ENCODE measurements around the gene DNAJC22. TPM values are rescaled to one million over a fixed set of nuclear protein-coding genes. Genes with fewer than 3 reads are reported as not detected.

The DNAJC22 gene
- total RNA-seq, 1 experiment from 2014 or later: not detected

GRCh38 chr12:49388682-49389386 is 42.1 kb downstream of the DNAJC22 start:
- Histone ChIP-seq H3K79me2 (ENCODE audit: low read length) (peaks cover 98% of the 10 kb centered on the region), H2AFZ (ENCODE audit: low read length) (no peak overlapping the region)
- DNase-seq: no peak

GRCh38 chr12:49389387-49389703 is 42.7 kb downstream of the DNAJC22 start:
- Histone ChIP-seq H3K27ac (ENCODE audit: low read length) (no peak overlapping the region), H3K9me3 (ENCODE audit: low read length) (no peaks in the 10 kb centered on the region), H4K20me1 (ENCODE audit: insufficient read depth, low read depth, low read length) (no peaks in the 10 kb centered on the region; the same call in 1 of the 2 replicates), H3K79me2 (ENCODE audit: low read length) (peaks cover 98% of the 10 kb centered on the region), H3K4me3 (ENCODE audit: low read length) (no peak overlapping the region), H3K9ac (ENCODE audit: low read length) (no peak overlapping the region), H3K27me3 (ENCODE audit: low read length) (no peaks in the 10 kb centered on the region), H2AFZ (ENCODE audit: low read length) (no peak overlapping the region), H3K36me3 (ENCODE audit: insufficient read depth, low read length) (peaks cover 15% of the 10 kb centered on the region), H3K4me2 (ENCODE audit: low read depth, low read length, poor library complexity, severe bottlenecking) (no peak overlapping the region), H3K4me1 (ENCODE audit: low read length) (no peaks in the 10 kb centered on the region), H3K9me2 (replicated peaks; ENCODE audit: insufficient read depth, low read length) (no peaks in the 10 kb centered on the region)
- no peak for DNase-seq

More at GRCh38 chr12:49388682-49389386, 42.1 kb downstream of the DNAJC22 start:
- Histone ChIP-seq H3K27ac (ENCODE audit: low read length) (no peak overlapping the region), H3K36me3 (ENCODE audit: insufficient read depth, low read length) (peaks cover 19% of the 10 kb centered on the region), H3K4me3 (ENCODE audit: low read length) (no peak overlapping the region), H3K9me3 (ENCODE audit: low read length) (no peaks in the 10 kb centered on the region), H3K9ac (ENCODE audit: low read length) (no peak overlapping the region), H4K20me1 (ENCODE audit: insufficient read depth, low read depth, low read length) (no peaks in the 10 kb centered on the region; the same call in 1 of the 2 replicates), H3K27me3 (ENCODE audit: low read length) (no peaks in the 10 kb centered on the region), H3K4me1 (ENCODE audit: low read length) (no peaks in the 10 kb centered on the region), H3K9me2 (replicated peaks; ENCODE audit: insufficient read depth, low read length) (no peaks in the 10 kb centered on the region), H3K4me2 (ENCODE audit: low read depth, low read length, poor library complexity, severe bottlenecking) (no peak overlapping the region)

GRCh38 chr12:49397000-49397399 is 50.3 kb downstream of the DNAJC22 start:
- Histone ChIP-seq H3K4me3 (ENCODE audit: low read length) (no peak overlapping the region), H3K27ac (ENCODE audit: low read length) (no peak overlapping the region), H3K9ac (ENCODE audit: low read length) (no peak overlapping the region), H3K79me2 (ENCODE audit: low read length) (peaks cover 98% of the 10 kb centered on the region), H3K4me1 (ENCODE audit: low read length) (peaks cover 28% of the 10 kb centered on the region), H3K9me2 (replicated peaks; ENCODE audit: insufficient read depth, low read length) (no peaks in the 10 kb centered on the region), H3K27me3 (ENCODE audit: low read length) (no peaks in the 10 kb centered on the region), H3K9me3 (ENCODE audit: low read length) (no peaks in the 10 kb centered on the region), H3K4me2 (ENCODE audit: low read depth, low read length, poor library complexity, severe bottlenecking) (no peak overlapping the region), H3K36me3 (ENCODE audit: insufficient read depth, low read length) (no peaks in the 10 kb centered on the region), H4K20me1 (ENCODE audit: insufficient read depth, low read depth, low read length) (no peaks in the 10 kb centered on the region), H2AFZ (ENCODE audit: low read length) (no peak overlapping the region)
- DNase-seq: no peak

- H3K4me1 ChIP-seq (ENCODE audit: low read length): peaks cover 60% of the 10 kb centered on the region
- no peak overlapping the region for H3K4me3 ChIP-seq (ENCODE audit: low read length)
- no peaks in the 10 kb centered on the region for H4K20me1 ChIP-seq (ENCODE audit: insufficient read depth, low read depth, low read length)
- H2AFZ ChIP-seq (ENCODE audit: low read length): no peak overlapping the region
- no peak overlapping the region for H3K9ac ChIP-seq (ENCODE audit: low read length)
- H3K27ac ChIP-seq (ENCODE audit: low read length): peak overlapping the region; percentile 23
- H3K4me2 ChIP-seq (ENCODE audit: low read depth, low read length, poor library complexity, severe bottlenecking): no peak overlapping the region
- no peaks in the 10 kb centered on the region for H3K36me3 ChIP-seq (ENCODE audit: insufficient read depth, low read length)
- H3K9me3 ChIP-seq (ENCODE audit: low read length): no peaks in the 10 kb centered on the region
- DNase-seq: no peak
- no peaks in the 10 kb centered on the region for H3K27me3 ChIP-seq (ENCODE audit: low read length)
- H3K9me2 ChIP-seq (replicated peaks; ENCODE audit: insufficient read depth, low read length): no peaks in the 10 kb centered on the region
- H3K79me2 ChIP-seq (ENCODE audit: low read length): peaks cover 98% of the 10 kb centered on the region
These were observed 53.6 kb downstream of the DNAJC22 start for GRCh38 chr12:49400304-49400703.

Other genes starting within 250 kb of the DNAJC22 start
- gene LMBR1L, start 236.0 kb upstream of the DNAJC22 start, total RNA-seq (2014; rRNA removed; shearing (Covaris generic); ENCODE audit: low replicate concordance): 17.5 and 46.8 TPM in 2 replicates
- gene TUBA1B, start 215.5 kb upstream of the DNAJC22 start, total RNA-seq (2014; rRNA removed; shearing (Covaris generic); ENCODE audit: low replicate concordance): 770 and 904 TPM in 2 replicates
- gene TUBA1A, start 157.8 kb upstream of the DNAJC22 start, total RNA-seq (2014; rRNA removed; shearing (Covaris generic); ENCODE audit: low replicate concordance): 126 and 139 TPM in 2 replicates
- gene TUBA1C, start 81.8 kb upstream of the DNAJC22 start, total RNA-seq (2014; rRNA removed; shearing (Covaris generic); ENCODE audit: low replicate concordance): 90.0 and 132 TPM in 2 replicates
- gene PRPH, start 51.7 kb upstream of the DNAJC22 start, total RNA-seq (2014; rRNA removed; shearing (Covaris generic); ENCODE audit: low replicate concordance): 0.52 TPM in 1 of 2 replicates, not detected in the other
- 20.2 and 58.2 TPM in 2 replicates for gene TROAP, start 23.6 kb upstream of the DNAJC22 start, total RNA-seq (2014; rRNA removed; shearing (Covaris generic); ENCODE audit: low replicate concordance)
- gene C1QL4, start 9.7 kb upstream of the DNAJC22 start, total RNA-seq (2014; rRNA removed; shearing (Covaris generic); ENCODE audit: low replicate concordance): not detected in 2 replicates
- gene SPATS2, start 20.6 kb downstream of the DNAJC22 start, total RNA-seq (2014; rRNA removed; shearing (Covaris generic); ENCODE audit: low replicate concordance): 43.5 and 50.7 TPM in 2 replicates
- gene KCNH3, start 192.1 kb downstream of the DNAJC22 start, total RNA-seq (2014; rRNA removed; shearing (Covaris generic); ENCODE audit: low replicate concordance): not detected in 2 replicates
- gene MCRS1, start 221.3 kb downstream of the DNAJC22 start, total RNA-seq (2014; rRNA removed; shearing (Covaris generic); ENCODE audit: low replicate concordance): 28.6 and 51.8 TPM in 2 replicates